Heart right ventricle (tissue), 16 donors: ENCODE data around the gene FILIP1L. TPM values are rescaled to one million over a fixed set of nuclear protein-coding genes. Genes with fewer than 3 reads are reported as not detected.

Source experiments
- ATAC-seq, 8 donors: fragments of 200-7000 bp; cut with Tn5 transposase; one replicate each; pipeline ENCODE4 v1.9.1; 2020; ENCODE audit warnings: mild to moderate bottlenecking in 8 of 8, moderate library complexity in 8 of 8, moderate number of reproducible peaks in 1 of 8
- DNase-seq, 2 donors: peaks; one replicate each; pipeline ENCODE4 v3.0.0-alpha.2; 2020
- H3K27ac ChIP-seq, 10 donors: fragments of 200-600 bp; sonication (generic) in 2 of 10; one replicate each; pipeline versions ENCODE4 v1.5.0 to v1.8.0; 2020 to 2022; ENCODE audit warnings: mild to moderate bottlenecking in 3 of 10
- H3K27me3 ChIP-seq, 7 donors: fragments of 200-600 bp; one replicate each; pipeline ENCODE4 v1.8.0; 2021 to 2022; ENCODE audit warnings: mild to moderate bottlenecking in 2 of 7
- H3K36me3 ChIP-seq, 9 donors: fragments of 200-600 bp; sonication (generic) in 1 of 9; one replicate each; pipeline versions ENCODE4 v1.5.0 to v1.8.0; 2020 to 2022; ENCODE audit warnings: mild to moderate bottlenecking in 2 of 9
- H3K4me1 ChIP-seq, 9 donors: fragments of 200-600 bp; sonication (generic) in 1 of 9; one replicate each; pipeline versions ENCODE4 v1.5.0 to v1.8.0; 2020 to 2022; ENCODE audit warnings: mild to moderate bottlenecking in 4 of 9
- H3K4me3 ChIP-seq, 10 donors: fragments of 200-600 bp; sonication (generic) in 2 of 10; one replicate each; pipeline versions ENCODE4 v1.5.0 to v1.8.0; 2020 to 2022; ENCODE audit warnings: mild to moderate bottlenecking in 7 of 10, moderate library complexity in 2 of 10
- H3K9me3 ChIP-seq, 11 donors: fragments of 200-600 bp in 10 of 11; sonication (generic) in 2 of 11; one replicate each; pipeline versions ENCODE4 v1.5.0 to v1.8.0; 2013 to 2022; ENCODE audit warnings: mild to moderate bottlenecking in 2 of 11, control low read depth in 1 of 11, moderate library complexity in 1 of 11
- CTCF ChIP-seq, 9 donors: fragments of 200-600 bp; sonication (generic) in 2 of 9; IDR thresholded peaks; one replicate each; pipeline versions ENCODE4 v1.5.0 to v1.8.0; 2021 to 2022; ENCODE audit warnings: antibody characterized with exemption in 9 of 9, mild to moderate bottlenecking in 5 of 9, moderate library complexity in 1 of 9
- WGBS, 2 donors: extraction: QIAGEN DNeasy Blood & Tissue Kit; methylation state at CpG; one replicate each; pipeline ENCODE4 v1.1.7; 2013; ENCODE audit warnings: inconsistent platforms in 1 of 2; 5-methylcytosine and 5-hydroxymethylcytosine counted together
- intact Hi-C, 10 donors: fragments of 100-400 bp; cut with DNase I; formaldehyde crosslinking; loops; one replicate each; pipeline versions ENCODE4 v1.11.1 to v1.14.2; 2022
- polyA plus RNA-seq, 2 donors: library from polyadenylated mRNA; stranded (reverse); fragments of 200-250 nt; gene quantifications; one replicate each; pipeline ENCODE4 v1.2.3, GENCODE V29; 2013
- total RNA-seq, 10 donors: library from RNA; stranded (reverse); fragmentation: NEBNext Ultra II Directional in 3 of 10; extraction: Animal tissue kit (Norgen Biotek cat#: 25700) in 3 of 10; gene quantifications; one replicate each; pipeline versions ENCODE4 v1.2.1 to v1.2.4, GENCODE V29; 2021 to 2023
- donor health status: Arrhythmogenic right ventricular cardiomyopathy.
- donor health status: ischemic (EF 13 %, LVEDD 7.1; RV severe dilation, severe dysfunction).
- donor health status: healthy with polysubstance abuse.
- donor health status: DM: no; HTN: yes; CAD: no.
- donor health status: DM: no; HTN: no; CAD: no.
- donor health status: ischemic (EF 25% LVEDD 6.9; RV normal size, moderate dysfunction).
- donor health status: ischemic (EF 25% LVEDD 5.7; RV mildly dilated, moderate dysfunction).
- donor health status: healthy.
- donor health status: DM: yes; HTN: yes; CAD: no.
- donor health status: Ischemic cardiomyopathy.
- donor health status: ischemic (EF 35%, LVEDD 5.7; RV mildly dilated, moderate dysfunction).
- donor health status: nonischemic (EF 11% LVEDD 7.7; RV severe dilation, severe dysfunction).
- donor health status: DM: yes; HTN: yes; CAD: no.
- donor health status: PGD.
- donor health status: ischemic (EF 29% LVEDD 5.4; RV normal size, mild dysfunction).
- donor health status: nonischemic (EF 23%, LVEDD 6.1; RV moderate dilation, normal function).

Gene FILIP1L
- total and polyA plus RNA-seq, 12 donors, result 15.9 to 134 (median 64.3) TPM

GRCh38 chr3:99967796-99968195 lies 146.5 kb downstream of the FILIP1L start:
- no peak for ATAC-seq

GRCh38 chr3:99966662-99967416 lies 147.5 kb downstream of the FILIP1L start:
- H3K4me1 ChIP-seq, result peaks cover 0 to 37% (median 25%) of the 10 kb centered on the region in 9 donors
- no peaks in the 10 kb centered on the region for H3K27me3 ChIP-seq
- intact Hi-C loops, result no loop called here
- H3K27ac ChIP-seq, result peak overlapping the region in 2 of 10 donors; percentile 11 to 26
- WGBS, 2 donors, result 82 to 89% methylated on average over 7 of the region's 7 CpGs
- no peaks in the 10 kb centered on the region for H3K9me3 ChIP-seq
- no peak overlapping the region for H3K4me3 ChIP-seq
- TF ChIP-seq CTCF (IDR thresholded peaks at IDR 0.05), result no peak
- H3K36me3 ChIP-seq, result no peaks in the 10 kb centered on the region
- DNase-seq, result no peak
- peak in 4 of 8 donors; percentile 15 to 40 (median 31) for ATAC-seq

More at GRCh38 chr3:99967796-99968195, 146.5 kb downstream of the FILIP1L start:
- Histone ChIP-seq H3K4me3 (no peak overlapping the region), H3K36me3 (no peaks in the 10 kb centered on the region), H3K27me3 (no peaks in the 10 kb centered on the region), H3K9me3 (no peaks in the 10 kb centered on the region), H3K27ac (no peak overlapping the region), H3K4me1 (peaks cover 0 to 30% (median 19%) of the 10 kb centered on the region in 9 donors)
- no peak for TF ChIP-seq CTCF (IDR thresholded peaks at IDR 0.05)
- intact Hi-C loops, result no loop called here
- 91 to 92% methylated on average over 2 of the region's 2 CpGs for WGBS, 2 donors
- DNase-seq, result no peak

- H3K27me3 ChIP-seq, result no peaks in the 10 kb centered on the region
- peaks cover 0 to 42% (median 31%) of the 10 kb centered on the region in 9 donors for H3K4me1 ChIP-seq
- H3K27ac ChIP-seq, result peak overlapping the region in 4 of 10 donors; percentile 25 to 37 (median 31)
- no peak overlapping the region for H3K4me3 ChIP-seq
- ATAC-seq (no peak), DNase-seq (no peak)
- no peaks in the 10 kb centered on the region for H3K36me3 ChIP-seq
- no peaks in the 10 kb centered on the region for H3K9me3 ChIP-seq
- WGBS, 2 donors, result 99 to 100% methylated on average over 3 of the region's 3 CpGs
- intact Hi-C loops, result no loop called here
- TF ChIP-seq CTCF (IDR thresholded peaks at IDR 0.05), result no peak
These were observed 148.5 kb downstream of the FILIP1L start for GRCh38 chr3:99965681-99966408.

- no peak for DNase-seq
- no peak for TF ChIP-seq CTCF (IDR thresholded peaks at IDR 0.05)
- Histone ChIP-seq H3K4me1 (peaks cover 0 to 50% (median 39%) of the 10 kb centered on the region in 9 donors), H3K36me3 (no peaks in the 10 kb centered on the region), H3K27ac (peak overlapping the region in 3 of 10 donors; percentile 25 to 36 (median 26)), H3K27me3 (no peaks in the 10 kb centered on the region), H3K9me3 (no peaks in the 10 kb centered on the region), H3K4me3 (no peak overlapping the region)
- WGBS, 2 donors, result 55 to 66% methylated on average over 1 of the region's 1 CpG
- peak in 5 of 8 donors; percentile 56 to 85 (median 67) for ATAC-seq
- intact Hi-C loops, result no loop called here
These were observed 149.2 kb downstream of the FILIP1L start for GRCh38 chr3:99965077-99965476.
